ENCODE results near the gene KIF19. TPM values are rescaled to one million over a fixed set of nuclear protein-coding genes. Genes with fewer than 3 reads are reported as not detected.

Gene KIF19
- total RNA-seq, 1 donor from 2014 or later: 80.8 TPM

- Mint-ChIP-seq H3K36me3 (ENCODE audit: unreplicated experiment) (peaks cover 5% of the 10 kb centered on the region), H3K9me3 (ENCODE audit: unreplicated experiment) (peaks cover 5% of the 10 kb centered on the region), H3K4me1 (ENCODE audit: low read depth, unreplicated experiment) (peaks cover 13% of the 10 kb centered on the region), H3K27ac (ENCODE audit: unreplicated experiment) (no peak overlapping the region), H3K27me3 (ENCODE audit: unreplicated experiment) (peaks cover 9% of the 10 kb centered on the region), H3K4me3 (ENCODE audit: unreplicated experiment) (no peak overlapping the region)
- no peak for DNase-seq
- no peak for TF ChIP-seq CTCF (IDR thresholded peaks at IDR 0.05; ENCODE audit: partially characterized antibody, unreplicated experiment)
Observed at GRCh38 chr17:74343526-74344284, 17.7 kb downstream of the KIF19 start.

- TF ChIP-seq CTCF (IDR thresholded peaks at IDR 0.05; ENCODE audit: partially characterized antibody, unreplicated experiment): no peak
- DNase-seq: peak; percentile 14
- Mint-ChIP-seq H3K4me1 (ENCODE audit: low read depth, unreplicated experiment) (peaks cover 14% of the 10 kb centered on the region), H3K27ac (ENCODE audit: unreplicated experiment) (no peak overlapping the region), H3K27me3 (ENCODE audit: unreplicated experiment) (peaks cover 9% of the 10 kb centered on the region), H3K36me3 (ENCODE audit: unreplicated experiment) (peaks cover 5% of the 10 kb centered on the region), H3K9me3 (ENCODE audit: unreplicated experiment) (peaks cover 5% of the 10 kb centered on the region), H3K4me3 (ENCODE audit: unreplicated experiment) (no peak overlapping the region)
Observed at GRCh38 chr17:74344658-74345057, 18.6 kb downstream of the KIF19 start.

- Mint-ChIP-seq H3K4me1 (ENCODE audit: low read depth, unreplicated experiment) (peaks cover 11% of the 10 kb centered on the region), H3K9me3 (ENCODE audit: unreplicated experiment) (peaks cover 3% of the 10 kb centered on the region), H3K36me3 (ENCODE audit: unreplicated experiment) (peaks cover 5% of the 10 kb centered on the region), H3K4me3 (ENCODE audit: unreplicated experiment) (no peak overlapping the region), H3K27ac (ENCODE audit: unreplicated experiment) (no peak overlapping the region), H3K27me3 (ENCODE audit: unreplicated experiment) (peaks cover 10% of the 10 kb centered on the region)
- no peak for TF ChIP-seq CTCF (IDR thresholded peaks at IDR 0.05; ENCODE audit: partially characterized antibody, unreplicated experiment)
- peak; percentile 8 for DNase-seq
Observed at GRCh38 chr17:74345433-74346241, 19.6 kb downstream of the KIF19 start.

GRCh38 chr17:74347646-74348045, 21.6 kb downstream of the KIF19 start:
- Mint-ChIP-seq H3K9me3 (ENCODE audit: unreplicated experiment) (peaks cover 4% of the 10 kb centered on the region), H3K4me1 (ENCODE audit: low read depth, unreplicated experiment) (peaks cover 11% of the 10 kb centered on the region), H3K4me3 (ENCODE audit: unreplicated experiment) (no peak overlapping the region), H3K27ac (ENCODE audit: unreplicated experiment) (no peak overlapping the region), H3K27me3 (ENCODE audit: unreplicated experiment) (peaks cover 18% of the 10 kb centered on the region), H3K36me3 (ENCODE audit: unreplicated experiment) (peaks cover 5% of the 10 kb centered on the region)
- TF ChIP-seq CTCF (IDR thresholded peaks at IDR 0.05; ENCODE audit: partially characterized antibody, unreplicated experiment): no peak
- no peak for DNase-seq

- Mint-ChIP-seq H3K27ac (ENCODE audit: unreplicated experiment) (peak overlapping the region; percentile 11), H3K9me3 (ENCODE audit: unreplicated experiment) (peaks cover 11% of the 10 kb centered on the region), H3K36me3 (ENCODE audit: unreplicated experiment) (peaks cover 5% of the 10 kb centered on the region), H3K4me1 (ENCODE audit: low read depth, unreplicated experiment) (peaks cover 12% of the 10 kb centered on the region), H3K4me3 (ENCODE audit: unreplicated experiment) (no peak overlapping the region), H3K27me3 (ENCODE audit: unreplicated experiment) (peaks cover 27% of the 10 kb centered on the region)
- DNase-seq: no peak
- TF ChIP-seq CTCF (IDR thresholded peaks at IDR 0.05; ENCODE audit: partially characterized antibody, unreplicated experiment): no peak
Observed at GRCh38 chr17:74349120-74349519, 23.1 kb downstream of the KIF19 start.

Data from glutamatergic neuron (in vitro differentiated cells).